Renal cortical epithelial cell (primary cell): ENCODE results near the gene INPP5B. TPM values are rescaled to one million over a fixed set of nuclear protein-coding genes. Genes with fewer than 3 reads are reported as not detected.

ENCODE experiments used
- DNase-seq: peaks from one replicate; pipeline ENCODE4 v3.0.0-alpha.2; 2011; ENCODE audit warnings: low read depth
- total RNA-seq: library from RNA; depleted of rRNA; stranded (reverse); fragments of >200 nt; gene quantifications from 2 replicates; pipeline ENCODE4 v1.2.3, GENCODE V29; 2014

INPP5B gene
- total RNA-seq, 1 donor from 2014 or later: 28.9 TPM

GRCh38 chr1:37840711-37841110 is 106.1 kb downstream of the INPP5B start:
- no peak for DNase-seq

GRCh38 chr1:37839676-37840075 is 107.2 kb downstream of the INPP5B start:
- no peak for DNase-seq

DNA sequence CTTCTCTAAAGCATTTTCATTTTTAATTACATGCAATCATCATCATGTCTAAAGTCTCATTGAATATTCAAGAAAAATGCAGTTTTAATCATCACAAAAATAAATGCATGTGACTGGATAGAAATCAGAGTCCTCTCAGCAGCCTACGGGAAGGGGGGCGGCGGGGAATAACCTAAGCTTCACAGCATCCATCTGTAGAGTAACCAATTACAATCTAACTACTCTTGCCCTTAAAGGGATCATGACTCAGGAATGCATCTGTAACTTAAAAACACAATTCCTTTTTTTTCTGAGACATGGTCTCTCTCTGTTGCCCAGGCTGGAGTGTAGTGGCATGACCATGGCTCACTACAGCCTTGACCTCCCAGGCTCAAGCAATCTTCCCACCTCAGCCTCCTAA is 110.1 kb downstream of the INPP5B start:
- no peak for DNase-seq

- no peak for DNase-seq
Observed at GRCh38 chr1:37831809-37832208, 115.0 kb downstream of the INPP5B start.

GRCh38 chr1:37831109-37831508 is 115.7 kb downstream of the INPP5B start:
- no peak for DNase-seq

GRCh38 chr1:37828410-37829074 is 118.3 kb downstream of the INPP5B start:
- no peak for DNase-seq

DNA sequence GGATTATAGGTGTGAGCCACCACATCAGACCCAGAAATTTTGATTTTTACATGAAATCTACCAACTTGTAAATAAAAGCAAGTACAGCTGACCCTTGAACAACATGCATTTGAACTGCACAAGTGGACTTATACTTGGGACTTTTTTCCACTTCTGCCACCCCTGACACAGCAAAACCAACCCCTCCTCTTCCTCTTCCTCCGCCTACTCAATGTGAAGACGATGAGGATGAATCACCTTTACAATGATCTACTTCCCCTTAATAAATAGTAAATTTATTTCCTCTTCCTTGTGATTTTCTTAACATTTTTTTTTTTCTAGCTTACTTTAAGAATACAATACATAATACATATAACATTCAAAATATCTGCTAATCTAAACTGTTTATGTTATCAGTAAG is 121.3 kb downstream of the INPP5B start:
- peak; percentile 22 for DNase-seq

DNA sequence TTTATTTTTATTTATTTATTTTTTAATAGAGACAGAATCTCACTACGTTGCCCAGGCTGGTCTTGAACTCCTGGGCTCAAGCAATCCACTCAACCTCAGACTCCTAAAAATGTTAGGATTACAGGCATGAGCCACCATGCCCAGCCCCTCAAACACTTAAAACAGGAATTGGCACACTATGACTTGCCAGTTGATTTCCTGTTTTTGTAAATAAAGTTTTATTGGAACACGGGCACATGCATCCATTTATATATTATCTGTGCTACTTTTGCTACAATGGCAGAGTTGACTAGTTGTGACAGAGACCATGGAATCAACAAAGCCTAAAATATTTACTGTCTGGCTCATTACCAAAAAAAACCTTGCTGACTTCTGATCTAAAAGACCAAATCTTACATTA is 122.9 kb downstream of the INPP5B start:
- DNase-seq: no peak

DNA sequence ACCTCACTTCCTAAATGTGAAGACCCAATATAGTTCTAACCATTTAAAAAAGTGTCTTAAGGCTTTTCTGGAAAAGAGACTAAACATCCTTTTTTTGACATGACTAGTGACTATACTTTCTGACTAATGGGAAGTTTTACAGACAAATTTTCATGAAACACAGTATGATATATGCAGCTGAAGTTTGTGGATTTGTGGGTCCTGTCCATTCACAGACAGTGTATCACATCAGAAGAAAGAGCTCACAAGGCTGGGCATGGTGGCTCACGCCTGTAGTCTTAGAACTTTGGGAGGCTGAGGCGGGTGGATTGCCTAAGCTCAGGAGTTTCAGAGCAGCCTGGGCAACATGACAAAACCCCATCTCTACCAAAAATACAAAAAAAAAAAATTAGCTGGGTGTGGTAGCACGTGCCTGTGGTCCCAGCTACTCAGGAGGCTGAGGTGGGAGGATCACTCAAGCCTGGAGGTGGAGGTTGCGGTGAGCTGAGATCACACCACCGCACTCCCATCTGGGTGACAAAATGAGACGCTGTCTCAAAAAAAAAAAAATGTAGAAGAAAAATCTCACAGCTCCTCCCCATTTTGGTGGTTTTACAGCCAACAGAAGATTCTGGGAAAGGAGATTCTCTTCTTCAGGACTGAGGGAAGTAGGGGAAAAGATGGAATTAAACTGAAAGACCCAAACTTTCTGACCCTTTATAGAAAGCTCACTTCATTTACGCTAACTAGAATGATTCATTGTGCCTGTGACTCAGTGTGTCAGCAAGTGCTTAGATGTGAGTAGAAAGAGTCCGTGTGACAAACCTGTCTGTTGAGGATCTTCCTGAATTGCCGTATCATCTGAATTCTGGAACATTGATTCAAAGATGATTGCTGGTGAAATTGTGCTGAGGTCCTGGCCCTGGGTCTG is 123.7 kb downstream of the INPP5B start:
- no peak for DNase-seq

GRCh38 chr1:37821481-37821880 is 125.4 kb downstream of the INPP5B start:
- DNase-seq: no peak

DNA sequence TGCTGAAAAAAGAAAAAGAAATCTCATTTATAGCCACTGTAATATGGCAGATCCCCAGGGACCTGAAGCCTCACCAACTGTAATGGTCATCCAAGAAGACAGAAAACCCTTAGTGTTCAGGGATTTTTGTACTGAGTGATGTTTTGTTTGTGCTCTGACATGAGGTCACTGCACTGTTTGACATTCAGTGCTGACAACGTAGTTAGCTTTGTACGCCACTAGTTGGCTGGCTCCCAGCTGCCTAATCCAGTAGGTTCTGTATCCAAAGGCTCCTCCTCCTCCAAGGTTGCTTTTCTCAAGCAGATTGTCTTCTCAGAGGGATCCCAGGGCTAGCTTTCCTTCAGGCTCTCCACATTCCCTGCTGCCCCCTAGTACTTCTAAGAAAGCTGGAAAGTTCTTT is 129.4 kb downstream of the INPP5B start:
- no peak for DNase-seq

- no peak for DNase-seq
Observed at GRCh38 chr1:37814252-37814651, 132.6 kb downstream of the INPP5B start.

DNA sequence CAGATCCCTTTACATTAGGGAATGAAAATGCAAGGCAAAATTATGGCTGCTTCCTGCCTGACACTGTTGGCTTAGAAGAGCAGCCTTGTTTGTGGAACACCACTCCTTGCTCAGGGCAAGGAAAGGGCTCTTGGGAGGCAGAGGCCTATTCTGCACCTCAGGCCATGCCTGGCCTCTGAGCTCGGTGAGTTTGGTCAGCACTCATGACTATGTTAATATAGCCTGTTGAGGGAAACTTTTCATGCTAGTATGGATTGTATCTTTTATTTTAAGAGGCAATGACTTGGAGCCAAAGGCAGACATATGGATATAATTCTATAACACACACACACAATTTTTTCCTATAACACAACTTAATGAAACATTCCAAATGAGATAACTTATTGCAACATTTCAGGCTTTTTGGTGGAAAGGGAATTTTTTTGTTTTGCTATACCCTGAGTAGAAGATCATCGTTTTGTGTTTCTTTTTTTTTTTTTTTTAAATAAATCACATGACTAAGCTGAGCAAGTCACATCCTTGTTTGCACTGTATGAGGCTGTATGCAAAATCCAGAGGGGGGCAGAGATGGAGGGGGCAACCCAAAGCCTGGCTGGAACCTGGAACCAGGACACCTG is 133.2 kb downstream of the INPP5B start:
- DNase-seq: no peak

DNA sequence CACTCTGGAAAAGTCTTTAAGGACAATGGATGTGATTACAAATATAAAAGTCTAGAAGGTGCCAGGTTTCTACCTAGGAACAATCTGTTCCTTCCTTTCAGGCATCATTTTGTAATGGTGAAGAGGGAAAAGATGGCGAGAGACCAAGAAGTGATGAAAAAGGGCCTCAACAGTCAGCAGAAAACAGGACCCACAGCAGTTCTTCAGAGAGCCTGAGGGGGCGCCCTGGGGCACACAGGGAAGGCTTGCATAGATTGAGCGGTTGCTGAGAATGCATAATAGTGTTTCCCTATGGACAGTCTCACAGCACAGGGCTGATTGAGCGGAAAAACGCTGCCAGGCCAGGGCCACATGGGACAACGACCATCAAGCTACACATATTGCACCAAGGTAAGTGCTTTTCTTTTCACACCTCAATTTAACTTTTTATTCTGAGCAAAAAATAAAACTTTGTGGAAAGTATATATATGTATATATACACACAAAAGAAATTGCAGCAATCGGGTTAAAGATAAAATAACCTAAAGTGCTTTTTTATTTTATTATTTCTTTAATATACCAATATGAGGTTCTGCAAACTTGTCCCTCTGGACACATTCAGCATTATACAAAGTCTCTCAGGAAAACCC is 135.7 kb downstream of the INPP5B start:
- DNase-seq: peak; percentile 56

Other genes starting within 250 kb of the INPP5B start
- gene EPHA10, start 181.9 kb downstream of the INPP5B start, total RNA-seq: 0.05 and 1.0 TPM in 2 replicates
- 2.1 and 4.3 TPM in 2 replicates for gene MANEAL, start 153.2 kb downstream of the INPP5B start, total RNA-seq
- gene C1orf122, start 139.3 kb downstream of the INPP5B start, total RNA-seq: 29.6 and 51.9 TPM in 2 replicates
- gene YRDC, start 138.8 kb downstream of the INPP5B start, total RNA-seq: 12.2 and 31.3 TPM in 2 replicates
- 2.6 and 9.1 TPM in 2 replicates for gene MTF1, start 87.5 kb downstream of the INPP5B start, total RNA-seq
- gene SF3A3, start 43.0 kb upstream of the INPP5B start, total RNA-seq: 82.5 and 98.4 TPM in 2 replicates
- gene FHL3, start 58.5 kb upstream of the INPP5B start, total RNA-seq: 3.0 and 22.3 TPM in 2 replicates
- 34.8 and 46.7 TPM in 2 replicates for gene UTP11, start 65.7 kb upstream of the INPP5B start, total RNA-seq
- gene POU3F1, start 99.7 kb upstream of the INPP5B start, total RNA-seq: 0.05 TPM in 1 of 2 replicates, not detected in the other